GM19397 (cell line): ENCODE measurements around the gene HIVEP3.

Source experiments
- ATAC-seq: cut with Tn5 transposase; IDR thresholded peaks from one replicate; pipeline ENCODE4 v1.9.1; 2021; ENCODE audit warnings: mild to moderate bottlenecking, moderate library complexity; ENCODE audit not compliant: unreplicated experiment

HIVEP3 gene

GRCh38 chr1:41716188-41717130, 202.3 kb downstream of the HIVEP3 start:
- no peak for ATAC-seq

GRCh38 chr1:41715441-41716095, 203.2 kb downstream of the HIVEP3 start:
- ATAC-seq, result no peak

GRCh38 chr1:41714638-41715389, 203.9 kb downstream of the HIVEP3 start:
- ATAC-seq, result no peak

- no peak for ATAC-seq
Observed at GRCh38 chr1:41713557-41714327, 205.0 kb downstream of the HIVEP3 start.

GRCh38 chr1:41713141-41713540, 205.6 kb downstream of the HIVEP3 start:
- no peak for ATAC-seq

GRCh38 chr1:41712695-41713094, 206.0 kb downstream of the HIVEP3 start:
- ATAC-seq, result no peak

GRCh38 chr1:41712081-41712480, 206.6 kb downstream of the HIVEP3 start:
- no peak for ATAC-seq

- no peak for ATAC-seq
Observed at GRCh38 chr1:41711581-41711980, 207.1 kb downstream of the HIVEP3 start.

- ATAC-seq, result no peak
Observed at GRCh38 chr1:41710980-41711379, 207.7 kb downstream of the HIVEP3 start.

GRCh38 chr1:41709873-41710272, 208.8 kb downstream of the HIVEP3 start:
- no peak for ATAC-seq

GRCh38 chr1:41709331-41709730, 209.4 kb downstream of the HIVEP3 start:
- no peak for ATAC-seq

GRCh38 chr1:41708332-41708731, 210.4 kb downstream of the HIVEP3 start:
- ATAC-seq, result no peak

GRCh38 chr1:41707793-41708192, 210.9 kb downstream of the HIVEP3 start:
- no peak for ATAC-seq

GRCh38 chr1:41705798-41706197, 212.9 kb downstream of the HIVEP3 start:
- ATAC-seq, result no peak

GRCh38 chr1:41704196-41704595, 214.5 kb downstream of the HIVEP3 start:
- no peak for ATAC-seq

- ATAC-seq, result no peak
Observed at GRCh38 chr1:41702771-41703170, 216.0 kb downstream of the HIVEP3 start.

GRCh38 chr1:41700986-41701535, 217.7 kb downstream of the HIVEP3 start:
- no peak for ATAC-seq

GRCh38 chr1:41700581-41700980, 218.1 kb downstream of the HIVEP3 start:
- ATAC-seq, result no peak

GRCh38 chr1:41699861-41700248, 218.9 kb downstream of the HIVEP3 start:
- no peak for ATAC-seq
